RWPE1 (cell line): ENCODE measurements around the gene PIK3R3.
A peak's percentile ranks its signal among the peaks of the same experiment; 100 is the strongest.

ENCODE experiments used
- CTCF ChIA-PET: fragments of 350-600 bp; sonication (Branson Sonifier 250); formaldehyde crosslinking; extraction: SDS; loops from one replicate; lab custom pipeline; 2021; lab: Yijun Ruan, JAX
- POLR2A ChIA-PET: fragments of 400-600 bp; formaldehyde crosslinking; extraction: SDS; loops from one replicate; lab custom pipeline; 2020; ENCODE audit warnings: antibody characterized with exemption; ENCODE audit not compliant: low non-redundant PET; lab: Yijun Ruan, JAX
- DNase-seq: peaks from one replicate; pipeline ENCODE4 v3.0.0; 2012; ENCODE audit warnings: low spot score
- H3K27ac ChIP-seq: fragments of 450-650 bp; 2 replicates; pipeline ENCODE4 v1.5.1; 2017
- CTCF ChIP-seq: fragments of 450-650 bp; conservative IDR thresholded peaks from 2 replicates; pipeline ENCODE4 v1.5.1; 2017; ENCODE audit warnings: low read depth, mild to moderate bottlenecking

The PIK3R3 gene

GRCh38 chr1:46087891-46088290 is 44.5 kb downstream of the PIK3R3 start:
- no peak overlapping the region for H3K27ac ChIP-seq
- ChIA-PET CTCF (no interaction called here), POLR2A (no interaction called here)
- no peak for TF ChIP-seq CTCF
- DNase-seq = no peak

- DNase-seq = peak; percentile 12
- ChIA-PET POLR2A (no interaction called here), CTCF (no interaction called here)
- no peak for TF ChIP-seq CTCF
- H3K27ac ChIP-seq = no peak overlapping the region
These were observed 45.9 kb downstream of the PIK3R3 start for GRCh38 chr1:46086576-46086975.

GRCh38 chr1:46084553-46085451 is 47.6 kb downstream of the PIK3R3 start:
- DNase-seq = peak; percentile 65
- CTCF ChIA-PET = interaction anchor here (0.6 kb wide), 2 partner anchors 13 to 28 kb away, joined by 3 read pairs; no protein-coding TSS in a partner anchor
- no peak overlapping the region for H3K27ac ChIP-seq
- POLR2A ChIA-PET = no interaction called here
- no peak for TF ChIP-seq CTCF

GRCh38 chr1:46083579-46083978 is 48.9 kb downstream of the PIK3R3 start:
- H3K27ac ChIP-seq = no peak overlapping the region
- POLR2A ChIA-PET = no interaction called here
- DNase-seq = no peak
- CTCF ChIA-PET = no interaction called here
- TF ChIP-seq CTCF = no peak

GRCh38 chr1:46081619-46082018 is 50.8 kb downstream of the PIK3R3 start:
- CTCF ChIA-PET = no interaction called here

GRCh38 chr1:46081206-46081605 is 51.2 kb downstream of the PIK3R3 start:
- no peak for TF ChIP-seq CTCF
- DNase-seq = no peak
- ChIA-PET CTCF (no interaction called here), POLR2A (no interaction called here)
- no peak overlapping the region for H3K27ac ChIP-seq

More at GRCh38 chr1:46081619-46082018, 50.8 kb downstream of the PIK3R3 start:
- TF ChIP-seq CTCF = no peak
- no peak for DNase-seq
- POLR2A ChIA-PET = no interaction called here
- no peak overlapping the region for H3K27ac ChIP-seq
